A549 (cell line): Measurements from ENCODE around the gene NMRK1. TPM values are rescaled to one million over a fixed set of nuclear protein-coding genes. Genes with fewer than 3 reads are reported as not detected.

ENCODE experiments used
- polyA plus RNA-seq, 4 experiments: library from polyadenylated mRNA; depleted of rRNA in 3 of 4; stranded (reverse); fragments of >200 nt; fragmentation: RNase III in 1 of 4; extraction: RNeasy Plus Mini Kit Qiagen cat#74134 plus additional on column Dnase treatment in 1 of 4; gene quantifications; 2 replicates in 3 of 4; 3 replicates in 1 of 4; pipeline ENCODE4 v1.2.3, GENCODE V29; 2011 to 2017
- small RNA-seq, 6 experiments: library from RNA; depleted of rRNA; stranded (forward); fragments of <200 nt; gene quantifications; one replicate each; pipeline ENCODE3, GENCODE V24; 2012

NMRK1 gene
- polyA plus RNA-seq, 2 of the 4 experiments (the other 2 are of a cell fraction) = 7.6 to 10.5 TPM

Small RNA genes within 50 kb of the gene (small RNA-seq; reads per million reads assigned to genes)
- 0 reads per million in 6 experiments for gene RF02271

Other genes starting within 250 kb of the NMRK1 start
- 2.1 and 2.2 TPM in 2 replicates for gene TRPM6, start 200.2 kb downstream of the NMRK1 start, polyA plus RNA-seq (2011; rRNA removed)
- 1.5 to 1.8 TPM (median 1.5 TPM) in 3 replicates for gene TRPM6, start 200.2 kb downstream of the NMRK1 start, polyA plus RNA-seq (2017; fragmentation: RNase III; extraction: RNeasy Plus Mini Kit Qiagen cat#74134 plus additional on column Dnase treatment)
- gene C9orf40, start 135.2 kb downstream of the NMRK1 start, polyA plus RNA-seq (2011; rRNA removed) = 4.0 and 8.8 TPM in 2 replicates
- 11.7 to 14.4 TPM (median 13.6 TPM) in 3 replicates for gene C9orf40, start 135.2 kb downstream of the NMRK1 start, polyA plus RNA-seq (2017; fragmentation: RNase III; extraction: RNeasy Plus Mini Kit Qiagen cat#74134 plus additional on column Dnase treatment)
- 15.9 and 18.0 TPM in 2 replicates for gene CARNMT1, start 59.9 kb downstream of the NMRK1 start, polyA plus RNA-seq (2011; rRNA removed)
- 17.1 to 17.8 TPM (median 17.1 TPM) in 3 replicates for gene CARNMT1, start 59.9 kb downstream of the NMRK1 start, polyA plus RNA-seq (2017; fragmentation: RNase III; extraction: RNeasy Plus Mini Kit Qiagen cat#74134 plus additional on column Dnase treatment)
- gene OSTF1, start 359 bp upstream of the NMRK1 start, polyA plus RNA-seq (2011; rRNA removed) = 10.1 and 12.7 TPM in 2 replicates
- 13.3 to 15.0 TPM (median 13.4 TPM) in 3 replicates for gene OSTF1, start 359 bp upstream of the NMRK1 start, polyA plus RNA-seq (2017; fragmentation: RNase III; extraction: RNeasy Plus Mini Kit Qiagen cat#74134 plus additional on column Dnase treatment)